Cerebellar cortex (tissue), 1 donor: ENCODE data around the gene SPAG7.
A peak's percentile ranks its signal among the peaks of the same experiment; 100 is the strongest.
"Not testable (repeated sequence)": the region's sequence is repeated elsewhere in the genome, so short reads cannot be mapped to it uniquely, and the experiment has no call there.

ENCODE experiments used
- DNase-seq: peaks from one replicate; pipeline ENCODE4 v3.0.0-alpha.2; 2015; ENCODE audit warnings: low spot score

Gene SPAG7

DNA sequence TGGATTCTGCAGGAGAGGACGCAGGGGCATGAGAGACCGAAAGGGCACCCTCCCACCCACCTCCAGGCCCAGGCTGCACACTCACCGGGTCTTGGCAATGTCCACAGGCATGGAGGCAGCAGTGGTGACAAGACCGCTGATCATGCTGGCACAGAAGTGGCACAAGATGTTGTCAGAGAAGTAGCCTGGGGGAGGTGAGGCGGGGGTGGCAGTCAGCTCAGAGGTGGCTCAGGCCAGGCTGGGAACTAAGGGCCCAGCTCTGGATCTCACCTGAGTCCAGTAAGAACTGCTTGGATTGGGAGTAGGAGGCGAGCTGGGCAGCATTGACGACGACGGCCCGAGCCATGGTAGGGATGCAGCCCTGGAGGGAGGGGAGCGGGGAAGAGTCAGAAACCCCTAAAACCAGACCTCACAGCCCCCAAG, 29.5 kb downstream of the SPAG7 start:
- DNase-seq, result no peak

DNA sequence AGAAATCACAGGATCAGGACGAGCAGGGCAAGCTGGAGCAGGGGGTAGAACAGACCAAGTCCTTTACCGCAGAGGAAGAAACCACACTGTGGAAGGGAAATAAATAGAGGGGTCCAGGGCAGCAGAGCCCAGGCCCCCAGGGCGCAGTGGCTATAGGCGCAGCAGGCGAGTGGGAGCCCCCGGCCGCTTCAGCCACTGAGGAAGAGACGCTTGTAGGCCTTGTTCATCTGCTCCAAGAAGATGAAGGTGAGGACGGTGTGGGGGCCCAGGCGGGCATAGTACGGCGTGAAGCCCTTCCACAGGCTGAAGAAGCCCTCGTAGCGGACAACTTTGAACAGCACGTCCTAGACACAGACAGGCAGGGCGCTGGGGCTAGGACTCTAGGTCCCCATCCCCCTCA, 30.1 kb downstream of the SPAG7 start:
- no peak for DNase-seq

DNA sequence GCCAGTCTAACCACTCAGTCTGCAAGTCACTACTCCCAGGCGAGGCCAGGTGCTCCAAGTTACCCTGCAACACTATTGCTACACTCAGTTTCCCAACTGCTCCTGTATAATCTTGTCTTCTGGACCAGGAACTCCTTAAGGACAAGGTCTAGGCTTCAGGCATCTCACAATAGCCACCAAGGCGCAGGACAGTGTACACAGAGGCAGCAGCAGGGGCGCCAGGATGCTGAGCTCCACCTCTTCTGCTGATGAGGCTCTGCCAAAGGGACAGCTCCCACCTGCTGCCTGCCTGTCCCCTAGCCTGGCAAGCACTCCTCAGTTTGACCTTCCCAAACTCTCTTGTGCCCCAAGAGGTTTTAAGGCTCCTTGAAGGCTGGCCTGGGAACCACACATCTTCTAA, 31.2 kb downstream of the SPAG7 start:
- DNase-seq, result no peak

DNA sequence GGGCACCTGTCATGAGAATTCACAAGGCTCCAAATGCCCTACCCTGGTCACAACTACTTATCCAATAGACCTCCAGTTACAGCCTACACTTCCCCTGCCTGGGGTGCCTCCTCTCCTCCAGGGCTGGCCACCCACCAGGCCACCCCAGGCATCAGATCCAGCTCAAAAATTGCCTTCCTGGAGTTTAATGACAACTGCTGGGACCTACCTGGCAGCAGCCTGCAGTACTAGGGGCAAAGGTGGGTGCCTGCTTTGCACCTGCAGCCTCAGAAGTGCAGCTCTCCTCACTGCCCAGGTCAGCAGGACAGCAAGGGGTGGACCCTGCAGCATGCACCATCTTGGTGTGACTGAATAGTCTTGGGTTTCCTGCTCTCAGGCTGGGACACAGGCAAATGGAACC, 32.0 kb downstream of the SPAG7 start:
- DNase-seq, result no peak

DNA sequence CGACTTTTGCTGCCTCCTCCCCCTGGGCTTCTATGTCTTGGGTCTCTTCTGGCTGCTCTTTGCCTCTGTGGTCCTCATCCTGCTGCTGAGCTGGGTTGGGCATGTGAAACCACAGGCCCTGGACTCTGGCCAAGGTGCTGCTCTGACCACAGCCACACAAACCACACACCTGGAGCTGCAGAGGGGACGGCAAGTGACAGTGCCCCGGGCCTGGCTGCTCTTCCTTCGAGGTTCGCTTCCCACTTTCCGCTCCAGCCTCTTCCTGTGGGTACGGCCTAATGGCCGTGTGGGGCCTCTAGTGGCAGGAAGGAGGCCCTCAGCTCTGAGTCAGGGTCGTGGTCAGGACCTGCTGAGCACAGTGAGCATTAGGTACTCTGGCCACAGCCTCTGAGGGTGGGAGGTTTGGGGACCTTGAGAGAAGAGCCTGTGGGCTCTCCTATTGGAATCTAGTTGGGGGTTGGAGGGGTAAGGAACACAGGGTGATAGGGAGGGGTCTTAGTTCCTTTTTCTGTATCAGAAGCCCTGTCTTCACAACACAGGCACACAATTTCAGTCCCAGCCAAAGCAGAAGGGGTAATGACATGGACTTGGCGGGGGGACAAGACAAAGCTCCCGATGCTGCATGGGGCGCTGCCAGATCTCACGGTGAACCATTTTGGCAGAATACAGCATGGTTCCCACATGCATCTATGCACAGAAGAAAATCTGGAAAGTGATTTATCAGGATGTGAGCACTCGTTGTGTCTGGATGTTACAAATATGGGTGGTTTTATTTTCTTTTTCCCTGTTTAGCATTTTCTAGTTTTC, 33.2 kb downstream of the SPAG7 start:
- peak; percentile 47 for DNase-seq

DNA sequence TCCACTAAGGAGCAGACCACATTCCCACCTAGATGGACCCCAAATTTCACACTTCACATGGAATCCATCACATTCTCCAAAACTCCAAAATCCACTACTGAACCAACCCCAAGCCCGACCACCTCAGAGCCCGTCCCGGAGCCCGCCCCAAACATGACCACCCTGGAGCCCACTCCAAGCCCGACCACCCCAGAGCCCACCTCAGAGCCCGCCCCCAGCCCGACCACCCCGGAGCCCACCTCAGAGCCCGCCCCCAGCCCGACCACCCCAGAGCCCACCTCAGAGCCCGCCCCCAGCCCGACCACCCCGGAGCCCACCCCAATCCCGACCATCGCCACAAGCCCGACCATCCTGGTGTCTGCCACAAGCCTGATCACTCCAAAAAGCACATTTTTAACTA, 34.0 kb downstream of the SPAG7 start:
- no peak for DNase-seq

DNA sequence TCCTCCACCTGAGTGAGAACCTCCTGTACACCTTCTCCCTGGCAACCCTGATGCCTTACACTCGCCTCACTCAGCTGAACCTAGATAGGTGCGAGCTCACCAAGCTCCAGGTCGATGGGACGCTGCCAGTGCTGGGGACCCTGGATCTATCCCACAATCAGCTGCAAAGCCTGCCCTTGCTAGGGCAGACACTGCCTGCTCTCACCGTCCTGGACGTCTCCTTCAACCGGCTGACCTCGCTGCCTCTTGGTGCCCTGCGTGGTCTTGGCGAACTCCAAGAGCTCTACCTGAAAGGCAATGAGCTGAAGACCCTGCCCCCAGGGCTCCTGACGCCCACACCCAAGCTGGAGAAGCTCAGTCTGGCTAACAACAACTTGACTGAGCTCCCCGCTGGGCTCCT, 34.9 kb downstream of the SPAG7 start:
- DNase-seq, result no peak

DNA sequence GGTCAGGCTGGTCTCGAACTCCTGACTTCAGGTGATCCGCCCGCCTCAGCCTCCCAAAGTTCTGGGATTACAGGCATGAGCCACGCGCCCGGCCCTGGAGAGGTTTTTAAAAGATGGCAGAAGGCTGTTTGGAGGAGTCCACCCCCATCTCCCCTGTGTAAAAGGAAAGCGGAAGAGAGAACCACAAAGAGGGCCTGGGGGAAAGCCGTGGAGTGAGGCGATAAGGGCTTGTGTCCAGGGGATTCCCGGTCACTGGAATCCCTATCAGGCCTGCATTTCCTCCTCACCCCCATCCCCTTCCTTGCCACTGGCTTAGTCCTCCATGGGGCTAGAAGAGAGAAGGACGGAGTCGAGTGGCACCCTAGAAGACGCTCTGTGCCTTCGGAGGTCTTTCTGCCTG, 35.7 kb downstream of the SPAG7 start, which contains the start of gene GP1BA:
TSS of gene GP1BA (plus strand) at position 315 of the 400 bp plus-strand sequence. CDS start 328 bp downstream, outside the sequence.
- no peak for DNase-seq

DNA sequence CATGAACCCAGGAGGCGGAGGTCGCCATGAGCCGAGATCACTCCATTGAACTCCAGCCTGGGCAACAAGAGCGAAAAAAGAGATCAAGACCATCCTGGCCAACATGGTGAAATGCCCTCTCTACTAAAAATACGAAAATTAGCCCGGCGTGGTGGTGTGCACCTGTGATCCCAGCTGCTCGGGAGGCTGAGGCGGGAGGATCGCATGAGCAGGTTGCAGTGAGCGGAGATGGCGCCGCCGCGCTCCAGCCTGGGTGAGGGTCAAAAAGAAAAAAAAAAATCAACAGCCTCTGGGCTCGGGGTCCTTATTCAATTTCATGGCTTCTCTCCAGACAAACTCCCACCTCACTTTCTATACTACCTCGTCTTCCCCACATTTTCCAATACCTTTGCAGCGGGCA, 38.7 kb downstream of the SPAG7 start:
- no peak for DNase-seq

DNA sequence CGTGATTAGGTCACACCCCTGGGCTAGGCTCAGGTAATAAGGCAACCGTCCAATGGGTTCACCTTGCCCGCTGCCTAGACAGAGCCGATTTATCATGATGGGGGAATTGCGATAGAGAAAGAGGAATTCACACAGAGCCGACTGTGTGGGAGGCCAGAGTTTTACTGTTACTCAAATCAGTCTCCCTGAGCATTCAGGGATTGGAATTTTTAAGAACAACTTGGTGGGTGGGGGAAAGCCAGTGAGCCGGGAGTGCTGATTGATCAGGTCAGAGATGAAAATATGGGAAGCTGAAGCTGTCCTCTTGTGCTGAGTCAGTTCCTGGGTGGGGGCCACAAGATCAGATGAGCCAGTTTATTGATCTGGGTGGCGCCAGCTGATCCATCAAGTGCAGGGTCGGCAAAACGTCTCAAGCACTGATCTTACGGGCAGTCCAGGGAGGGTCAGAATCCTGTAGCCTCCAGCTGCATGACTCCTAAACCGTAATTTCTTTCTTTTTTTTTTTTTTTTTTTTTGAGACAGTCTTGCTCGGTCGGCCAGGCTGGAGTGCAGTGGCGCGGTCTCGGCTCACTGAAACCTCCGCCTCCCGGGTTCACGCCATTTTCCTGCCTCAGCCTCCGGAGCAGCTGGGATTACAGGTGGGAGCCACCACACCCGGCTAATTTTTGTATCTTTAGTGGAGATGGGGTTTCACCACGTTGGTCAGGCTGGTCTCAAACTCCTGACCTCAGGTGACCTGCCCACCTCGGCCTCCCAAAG, 40.9 kb downstream of the SPAG7 start:
- not testable (repeated sequence) for DNase-seq

DNA sequence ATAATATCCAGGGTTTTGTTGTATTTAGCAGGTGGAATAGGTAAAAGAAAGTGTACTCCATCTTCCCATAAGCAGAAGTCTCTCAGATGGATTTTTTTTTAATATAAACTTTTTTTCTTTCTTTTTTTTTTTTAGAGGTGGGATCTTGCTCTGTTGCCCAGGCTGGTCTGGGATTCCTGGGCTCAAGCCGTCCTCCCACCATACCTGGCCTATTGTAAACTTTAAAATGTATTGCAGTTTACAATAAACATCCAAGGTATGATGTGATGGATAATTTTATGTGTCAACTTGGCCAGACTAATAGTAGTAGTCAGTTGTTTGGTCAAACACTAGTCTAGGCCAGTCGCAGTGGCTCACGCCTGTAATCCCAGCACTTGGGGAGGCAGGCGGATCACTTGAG, 46.3 kb downstream of the SPAG7 start:
- no peak for DNase-seq

DNA sequence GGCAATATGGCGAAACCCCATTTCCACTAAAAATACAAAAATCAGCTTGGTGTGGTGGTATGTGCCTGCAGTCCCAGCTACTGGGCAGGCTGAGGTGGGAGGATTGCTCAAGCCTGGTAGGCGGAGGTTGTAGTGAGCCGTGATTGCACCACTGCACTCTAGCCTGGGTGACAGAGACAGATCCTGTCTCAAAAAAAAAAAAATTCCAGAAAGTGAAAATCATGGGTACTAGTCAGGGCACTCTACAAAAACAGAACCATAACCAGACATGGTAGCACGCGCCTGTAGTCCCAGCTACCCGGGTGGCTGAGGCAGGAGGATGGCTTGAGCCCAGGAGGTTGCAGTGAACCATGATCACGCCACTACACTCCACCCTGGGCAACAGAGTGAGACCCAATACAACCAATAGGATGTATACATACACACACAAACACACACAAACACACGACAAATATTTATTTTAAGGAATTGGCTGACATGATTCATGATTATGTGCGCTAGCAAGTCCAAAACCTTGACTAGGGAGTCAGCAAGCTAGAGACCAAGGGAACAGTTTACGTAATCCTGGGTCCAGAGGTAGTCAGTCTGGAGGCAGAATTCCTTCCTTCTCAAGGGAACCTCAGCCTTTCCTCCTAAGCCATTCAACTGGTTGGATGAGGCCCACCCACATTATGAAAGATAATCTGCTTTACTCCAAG, 47.1 kb downstream of the SPAG7 start:
- no peak for DNase-seq

DNA sequence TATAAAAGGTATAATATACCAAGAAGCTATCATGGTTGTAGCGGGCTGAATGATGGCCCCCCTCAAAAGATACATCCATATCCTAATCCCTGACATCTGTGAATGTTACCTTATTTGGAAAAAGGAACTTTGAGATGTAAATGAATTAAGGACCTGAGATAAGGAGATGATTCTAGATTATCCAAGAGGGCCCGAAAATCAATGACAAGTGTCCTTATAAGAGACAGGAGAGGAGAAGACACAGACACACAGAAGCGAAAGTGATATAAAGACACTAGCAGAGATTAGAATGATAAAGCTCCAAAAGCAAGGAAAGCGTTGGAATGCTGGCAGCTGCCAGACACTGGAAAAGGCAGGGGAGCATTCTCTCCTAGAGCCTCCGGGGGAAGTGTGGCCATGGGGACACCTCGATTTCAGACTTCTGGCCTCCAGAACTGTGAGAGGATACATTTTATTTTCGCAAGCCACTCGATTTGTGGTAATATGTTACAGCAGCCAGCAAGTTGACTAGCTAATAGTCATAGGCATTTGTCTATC, 48.0 kb downstream of the SPAG7 start:
- DNase-seq, result no peak

DNA sequence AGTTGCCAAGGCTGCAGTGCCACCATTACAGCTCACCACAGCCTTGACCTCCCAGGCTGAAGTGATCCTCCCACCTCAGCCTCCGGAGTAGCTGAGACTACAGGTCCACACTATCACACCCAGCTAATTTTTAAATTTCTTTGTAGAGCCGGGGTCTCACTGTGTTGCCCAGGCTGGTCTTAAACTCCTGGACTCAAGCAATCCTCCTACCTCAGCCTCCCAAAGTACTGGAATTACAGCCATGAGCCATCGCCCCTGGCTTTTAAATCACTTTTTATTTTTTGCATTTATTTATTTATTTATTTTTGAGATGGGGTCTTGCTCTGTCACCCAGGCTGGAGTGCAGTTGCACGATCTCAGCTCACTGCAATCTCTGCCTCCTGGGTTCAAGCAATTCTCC, 53.1 kb downstream of the SPAG7 start:
- DNase-seq, result not testable (repeated sequence)

DNA sequence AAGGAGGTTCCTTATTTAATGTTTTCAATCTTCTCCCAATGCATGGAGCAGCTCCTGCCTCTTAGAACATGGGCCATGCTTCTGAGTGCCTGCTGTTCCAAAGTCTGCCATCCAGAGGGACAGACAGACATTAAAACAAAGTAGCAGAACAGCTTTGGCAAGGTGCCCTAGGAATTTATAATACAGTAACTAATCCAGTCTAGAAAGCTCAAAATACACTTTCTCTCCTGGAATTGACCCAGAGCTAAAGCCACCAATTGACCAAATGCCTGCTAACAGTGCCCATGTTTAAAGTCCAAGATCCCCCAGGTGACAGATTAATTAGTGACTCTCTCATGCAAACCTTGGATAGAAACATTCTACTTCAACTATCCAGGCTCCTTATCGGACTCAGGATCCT, 53.6 kb downstream of the SPAG7 start:
- DNase-seq, result no peak
